Measurements from ENCODE around the gene SLC25A21.
"Not testable (repeated sequence)": the region's sequence is repeated elsewhere in the genome, so short reads cannot be mapped to it uniquely, and the experiment has no call there.

Gene SLC25A21

DNA sequence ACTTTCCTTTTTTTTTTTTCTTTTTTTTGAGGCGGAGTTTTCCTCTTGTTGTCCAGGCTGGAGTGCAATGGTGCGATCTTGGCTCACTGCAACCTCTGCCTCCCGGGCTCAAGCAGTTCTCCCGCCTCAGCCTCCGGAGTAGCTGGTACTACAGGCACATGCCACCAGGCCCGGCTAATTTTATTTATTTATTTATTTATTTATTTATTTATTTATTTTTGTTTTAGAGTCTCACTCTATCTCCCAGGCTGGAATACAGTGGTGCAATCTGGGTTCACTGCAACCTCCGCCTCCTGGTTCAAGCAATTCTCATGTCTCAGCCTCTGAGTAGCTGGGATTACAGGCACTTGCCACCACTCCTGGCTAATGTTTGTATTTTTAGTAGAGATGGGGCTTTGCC is 8.5 kb upstream of the SLC25A21 start:
- not testable (repeated sequence) for H3K27ac ChIP-seq (ENCODE audit: extremely low read depth, low read depth, low read length)
- POLR2A ChIA-PET, result interaction anchor here (1.0 kb wide), 1 partner anchor 9 kb away, joined by 3 read pairs; the partner anchor contains the start of gene SLC25A21

More for the DNA sequence above, 8.5 kb upstream of the SLC25A21 start:
- CTCF ChIA-PET; H3K9me3 ChIP-seq (ENCODE audit: control insufficient read depth, insufficient read depth, low read depth, low read length); H3K36me3 ChIP-seq (ENCODE audit: control insufficient read depth in 2 of 2, insufficient read depth in 1 of 2, low read length in 2 of 2); H3K4me3 ChIP-seq (ENCODE audit: low read depth, low read length); H3K4me1 ChIP-seq (ENCODE audit: control insufficient read depth, insufficient read depth, low read length): not testable (repeated sequence)
- peak; percentile 21; the same call in 1 of the 2 replicates for TF ChIP-seq ZNF140 (tag by site-specific recombination; IDR thresholded peaks at IDR 0.05)
- 0 out of 2 replicates have a peak, but pooled peaks have one; percentile 21 for TF ChIP-seq REST (tag by site-specific recombination; IDR thresholded peaks at IDR 0.05)
- TF ChIP-seq ZNF791 (tag by site-specific recombination; IDR thresholded peaks at IDR 0.05), result 0 out of 2 replicates have a peak, but pooled peaks have one; percentile 24
- peak; percentile 67 for TF ChIP-seq ZNF510 (tag by site-specific recombination; IDR thresholded peaks at IDR 0.05; ENCODE audit: insufficient replicate concordance)
- TF ChIP-seq ZNF555 (tag by site-specific recombination; conservative IDR thresholded peaks at IDR 0.05), result peak; percentile 53
- peak; percentile 69 for TF ChIP-seq ZNF426 (tag by site-specific recombination; IDR thresholded peaks at IDR 0.05)
- peak; percentile 48 for TF ChIP-seq ZNF623 (tag by site-specific recombination; IDR thresholded peaks at IDR 0.05)
- peak; percentile 30; the same call in 1 of the 2 replicates for TF ChIP-seq ZNF433 (tag by site-specific recombination; IDR thresholded peaks at IDR 0.05; ENCODE audit: low read depth)
- peak; percentile 51; the same call in 1 of the 2 replicates for TF ChIP-seq ZBTB8A (tag by site-specific recombination; IDR thresholded peaks at IDR 0.05)
- TF ChIP-seq ZNF394 (tag by site-specific recombination; IDR thresholded peaks at IDR 0.05; ENCODE audit: borderline replicate concordance), result peak; percentile 83; the same call in 1 of the 2 replicates
- TF ChIP-seq ZBTB11 (tag by site-specific recombination; conservative IDR thresholded peaks at IDR 0.05; ENCODE audit: low read depth), result peak; percentile 42; the same call in 1 of the 2 replicates
- TF ChIP-seq, protein P1, sequence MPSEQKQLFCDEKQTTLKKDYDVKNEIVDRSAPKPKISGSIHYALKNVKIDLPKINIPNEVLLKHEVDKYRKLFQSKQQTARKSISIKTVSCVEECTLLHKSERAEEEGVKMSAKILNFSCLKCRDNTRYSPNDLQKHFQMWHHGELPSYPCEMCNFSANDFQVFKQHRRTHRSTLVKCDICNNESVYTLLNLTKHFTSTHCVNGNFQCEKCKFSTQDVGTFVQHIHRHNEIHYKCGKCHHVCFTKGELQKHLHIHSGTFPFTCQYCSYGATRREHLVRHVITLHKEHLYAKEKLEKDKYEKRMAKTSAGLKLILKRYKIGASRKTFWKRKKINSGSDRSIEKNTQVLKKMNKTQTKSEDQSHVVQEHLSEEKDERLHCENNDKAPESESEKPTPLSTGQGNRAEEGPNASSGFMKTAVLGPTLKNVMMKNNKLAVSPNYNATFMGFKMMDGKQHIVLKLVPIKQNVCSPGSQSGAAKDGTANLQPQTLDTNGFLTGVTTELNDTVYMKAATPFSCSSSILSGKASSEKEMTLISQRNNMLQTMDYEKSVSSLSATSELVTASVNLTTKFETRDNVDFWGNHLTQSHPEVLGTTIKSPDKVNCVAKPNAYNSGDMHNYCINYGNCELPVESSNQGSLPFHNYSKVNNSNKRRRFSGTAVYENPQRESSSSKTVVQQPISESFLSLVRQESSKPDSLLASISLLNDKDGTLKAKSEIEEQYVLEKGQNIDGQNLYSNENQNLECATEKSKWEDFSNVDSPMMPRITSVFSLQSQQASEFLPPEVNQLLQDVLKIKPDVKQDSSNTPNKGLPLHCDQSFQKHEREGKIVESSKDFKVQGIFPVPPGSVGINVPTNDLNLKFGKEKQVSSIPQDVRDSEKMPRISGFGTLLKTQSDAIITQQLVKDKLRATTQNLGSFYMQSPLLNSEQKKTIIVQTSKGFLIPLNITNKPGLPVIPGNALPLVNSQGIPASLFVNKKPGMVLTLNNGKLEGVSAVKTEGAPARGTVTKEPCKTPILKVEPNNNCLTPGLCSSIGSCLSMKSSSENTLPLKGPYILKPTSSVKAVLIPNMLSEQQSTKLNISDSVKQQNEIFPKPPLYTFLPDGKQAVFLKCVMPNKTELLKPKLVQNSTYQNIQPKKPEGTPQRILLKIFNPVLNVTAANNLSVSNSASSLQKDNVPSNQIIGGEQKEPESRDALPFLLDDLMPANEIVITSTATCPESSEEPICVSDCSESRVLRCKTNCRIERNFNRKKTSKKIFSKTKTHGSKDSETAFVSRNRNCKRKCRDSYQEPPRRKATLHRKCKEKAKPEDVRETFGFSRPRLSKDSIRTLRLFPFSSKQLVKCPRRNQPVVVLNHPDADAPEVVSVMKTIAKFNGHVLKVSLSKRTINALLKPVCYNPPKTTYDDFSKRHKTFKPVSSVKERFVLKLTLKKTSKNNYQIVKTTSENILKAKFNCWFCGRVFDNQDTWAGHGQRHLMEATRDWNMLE (tag by site-specific recombination; conservative IDR thresholded peaks at IDR 0.05; ENCODE audit: low read depth), result peak; percentile 80
- TF ChIP-seq ZNF560 (tag by site-specific recombination; IDR thresholded peaks at IDR 0.05; ENCODE audit: borderline replicate concordance), result peak; percentile 40; the same call in 1 of the 2 replicates
